NCI-H187 treated with DMSO at 0.1 percent for 48 hours (cell line): Measurements from ENCODE around the gene SLC4A1.
A peak's percentile ranks its signal among the peaks of the same experiment; 100 is the strongest.
"Not testable (repeated sequence)": the region's sequence is repeated elsewhere in the genome, so short reads cannot be mapped to it uniquely, and the experiment has no call there.

Source experiments
- DNase-seq: peaks from one replicate; lab custom pipeline; 2025; lab: John Stamatoyannopoulos, UW

The SLC4A1 gene

GRCh38 chr17:44256671-44257070, 11.3 kb downstream of the SLC4A1 start:
- no peak for DNase-seq

GRCh38 chr17:44255915-44256314, 12.0 kb downstream of the SLC4A1 start:
- DNase-seq, result no peak

GRCh38 chr17:44254361-44255095, 13.4 kb downstream of the SLC4A1 start:
- DNase-seq, result no peak

GRCh38 chr17:44253006-44253405, 14.9 kb downstream of the SLC4A1 start:
- DNase-seq, result no peak

GRCh38 chr17:44251062-44251461, 16.9 kb downstream of the SLC4A1 start:
- DNase-seq, result no peak

- no peak for DNase-seq
These were observed 18.3 kb downstream of the SLC4A1 start for GRCh38 chr17:44249501-44250246.

GRCh38 chr17:44247876-44248736, 19.8 kb downstream of the SLC4A1 start:
- DNase-seq, result no peak

- DNase-seq, result no peak
These were observed 20.5 kb downstream of the SLC4A1 start for GRCh38 chr17:44247440-44247841.

GRCh38 chr17:44241106-44241624, 26.8 kb downstream of the SLC4A1 start:
- DNase-seq, result no peak

- not testable (repeated sequence) for DNase-seq
These were observed 30.0 kb downstream of the SLC4A1 start for GRCh38 chr17:44237886-44238285.

GRCh38 chr17:44236444-44236991, 31.4 kb downstream of the SLC4A1 start:
- DNase-seq, result no peak

GRCh38 chr17:44235583-44235936, 32.4 kb downstream of the SLC4A1 start:
- no peak for DNase-seq

- DNase-seq, result no peak
These were observed 34.4 kb downstream of the SLC4A1 start for GRCh38 chr17:44233582-44233981.

- no peak for DNase-seq
These were observed 35.9 kb downstream of the SLC4A1 start for GRCh38 chr17:44232061-44232460.

- no peak for DNase-seq
These were observed 37.8 kb downstream of the SLC4A1 start for GRCh38 chr17:44230140-44230539.

- no peak for DNase-seq
These were observed 38.8 kb downstream of the SLC4A1 start for GRCh38 chr17:44229090-44229489.

GRCh38 chr17:44223541-44224071, 44.3 kb downstream of the SLC4A1 start:
- DNase-seq, result no peak

GRCh38 chr17:44222112-44222869, 45.6 kb downstream of the SLC4A1 start:
- DNase-seq, result no peak

GRCh38 chr17:44221862-44222111, 46.1 kb downstream of the SLC4A1 start:
- DNase-seq, result no peak

- peak; percentile 23 for DNase-seq
These were observed 46.7 kb downstream of the SLC4A1 start for GRCh38 chr17:44221084-44221861.
